Cardiac muscle cell (in vitro differentiated cells and primary cell): ENCODE data around the gene GLDC. TPM values are rescaled to one million over a fixed set of nuclear protein-coding genes. Genes with fewer than 3 reads are reported as not detected.

ENCODE experiments used
- DNase-seq, 2 donors: peaks; one replicate each; pipeline versions ENCODE4 v3.0.0 to v3.0.0-alpha.2; 2010 to 2017; ENCODE audit warnings: low read depth in 1 of 2, low spot score in 1 of 2
- H3K27ac ChIP-seq: fragments of 200-600 bp; sonication (generic); 2 replicates; pipeline ENCODE4 v1.5.1; 2016
- H3K27me3 ChIP-seq: fragments of 200-600 bp; sonication (generic); 2 replicates; pipeline ENCODE4 v1.6.0; 2016; ENCODE audit warnings: control low read depth
- H3K36me3 ChIP-seq: fragments of 200-600 bp; sonication (generic); 2 replicates; pipeline ENCODE4 v1.5.1; 2016; ENCODE audit warnings: control low read depth
- H3K4me1 ChIP-seq: fragments of 200-600 bp; sonication (generic); 2 replicates; pipeline ENCODE4 v1.8.1; 2017; ENCODE audit warnings: low read depth, mild to moderate bottlenecking, mixed run types
- H3K4me3 ChIP-seq: fragments of 200-600 bp; sonication (generic); 2 replicates; pipeline ENCODE4 v1.5.1; 2016; ENCODE audit warnings: mild to moderate bottlenecking
- H3K9me3 ChIP-seq: fragments of 200-600 bp; sonication (generic); 2 replicates; pipeline ENCODE4 v1.5.1; 2017; ENCODE audit warnings: low read depth, mild to moderate bottlenecking, control low read depth
- polyA plus RNA-seq: library from polyadenylated mRNA; unstranded; fragments of >200 nt; fragmentation: Nextera tagmentation; extraction: Ambion mirVana; gene quantifications from 2 replicates; pipeline ENCODE4 v1.2.1, GENCODE V29; 2016
- total RNA-seq: library from RNA; depleted of rRNA; stranded (reverse); fragments of >200 nt; gene quantifications from 2 replicates; pipeline ENCODE4 v1.2.3, GENCODE V29; 2016
- TF ChIP-seq, protein P1 (sequence below): IDR thresholded peaks from 2 replicates; pipeline ENCODE4 v1.5.1; 2012; ENCODE audit warnings: low read depth, mild to moderate bottlenecking, low read length

The GLDC gene
- total and polyA plus RNA-seq, 2 experiments from 2014 or later: 0.98 to 5.9 TPM

- TF ChIP-seq, protein P1, sequence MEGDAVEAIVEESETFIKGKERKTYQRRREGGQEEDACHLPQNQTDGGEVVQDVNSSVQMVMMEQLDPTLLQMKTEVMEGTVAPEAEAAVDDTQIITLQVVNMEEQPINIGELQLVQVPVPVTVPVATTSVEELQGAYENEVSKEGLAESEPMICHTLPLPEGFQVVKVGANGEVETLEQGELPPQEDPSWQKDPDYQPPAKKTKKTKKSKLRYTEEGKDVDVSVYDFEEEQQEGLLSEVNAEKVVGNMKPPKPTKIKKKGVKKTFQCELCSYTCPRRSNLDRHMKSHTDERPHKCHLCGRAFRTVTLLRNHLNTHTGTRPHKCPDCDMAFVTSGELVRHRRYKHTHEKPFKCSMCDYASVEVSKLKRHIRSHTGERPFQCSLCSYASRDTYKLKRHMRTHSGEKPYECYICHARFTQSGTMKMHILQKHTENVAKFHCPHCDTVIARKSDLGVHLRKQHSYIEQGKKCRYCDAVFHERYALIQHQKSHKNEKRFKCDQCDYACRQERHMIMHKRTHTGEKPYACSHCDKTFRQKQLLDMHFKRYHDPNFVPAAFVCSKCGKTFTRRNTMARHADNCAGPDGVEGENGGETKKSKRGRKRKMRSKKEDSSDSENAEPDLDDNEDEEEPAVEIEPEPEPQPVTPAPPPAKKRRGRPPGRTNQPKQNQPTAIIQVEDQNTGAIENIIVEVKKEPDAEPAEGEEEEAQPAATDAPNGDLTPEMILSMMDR: no peak
- Histone ChIP-seq H3K27me3 (no peaks in the 10 kb centered on the region), H3K4me3 (no peak overlapping the region), H3K36me3 (no peaks in the 10 kb centered on the region), H3K4me1 (no peaks in the 10 kb centered on the region), H3K9me3 (no peaks in the 10 kb centered on the region), H3K27ac (no peak overlapping the region)
- no peak for DNase-seq
Observed at GRCh38 chr9:6671416-6671815, 25.9 kb upstream of the GLDC start.

DNA sequence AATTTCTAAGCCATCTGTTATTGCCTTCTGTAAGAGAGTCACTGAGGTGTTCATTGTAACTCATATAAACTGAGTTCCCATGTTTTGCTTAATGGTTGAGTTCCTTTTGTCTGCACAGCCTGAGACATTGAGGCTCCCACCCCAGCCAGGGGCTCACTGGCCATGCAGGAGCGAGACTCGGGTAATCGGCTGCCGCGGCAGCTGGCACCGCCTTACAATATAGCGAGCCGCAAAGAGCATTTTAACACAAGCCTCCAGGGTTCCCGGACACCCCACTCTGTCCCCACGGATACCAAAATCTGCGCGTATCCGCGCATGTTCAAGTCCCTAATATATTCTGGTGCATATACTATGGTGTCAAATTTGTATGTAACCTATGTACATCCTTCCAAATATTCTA, 24.4 kb upstream of the GLDC start:
- TF ChIP-seq, protein P1: no peak
- Histone ChIP-seq H3K4me1 (no peaks in the 10 kb centered on the region), H3K27me3 (no peaks in the 10 kb centered on the region), H3K36me3 (no peaks in the 10 kb centered on the region), H3K9me3 (no peaks in the 10 kb centered on the region), H3K4me3 (no peak overlapping the region), H3K27ac (no peak overlapping the region)
- DNase-seq: no peak

DNA sequence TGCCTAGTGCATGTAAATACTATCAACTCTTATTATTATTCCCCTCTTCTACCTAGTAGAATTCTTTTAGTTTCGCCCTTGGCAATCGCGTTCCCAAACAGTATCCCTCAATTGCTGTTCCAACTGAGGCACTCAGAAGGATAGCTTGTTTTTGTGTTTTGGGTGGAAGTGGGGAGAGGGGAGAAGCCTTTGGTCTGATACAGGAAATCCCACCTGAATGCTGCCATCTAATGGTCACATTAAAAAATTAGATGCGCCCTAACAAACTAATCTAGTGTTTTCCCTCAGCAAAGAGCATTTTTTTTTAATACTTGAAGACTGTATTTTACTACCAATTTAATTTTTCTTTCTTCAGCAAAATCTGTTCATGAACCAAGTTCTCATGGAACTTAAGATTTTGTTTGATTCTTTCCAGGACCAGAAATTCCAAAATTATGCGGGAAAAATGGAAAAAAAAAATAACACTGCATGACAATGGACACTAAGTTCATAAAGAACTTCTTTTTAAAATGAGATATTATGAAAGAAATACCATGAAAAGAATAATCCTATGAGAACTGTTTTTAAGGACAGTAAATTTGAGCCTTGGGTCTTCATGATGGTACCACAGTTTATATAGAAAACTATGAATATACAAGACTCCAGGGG, 22.2 kb upstream of the GLDC start:
- Histone ChIP-seq H3K27ac (no peak overlapping the region), H3K9me3 (no peaks in the 10 kb centered on the region), H3K4me3 (no peak overlapping the region), H3K27me3 (no peaks in the 10 kb centered on the region), H3K4me1 (no peaks in the 10 kb centered on the region), H3K36me3 (no peaks in the 10 kb centered on the region)
- peak; percentile 44 to 54 for DNase-seq
- TF ChIP-seq, protein P1: peak; percentile 51

GRCh38 chr9:6667080-6667479, 21.6 kb upstream of the GLDC start:
- H3K27ac ChIP-seq: no peak overlapping the region
- H3K36me3 ChIP-seq: no peaks in the 10 kb centered on the region
- H3K4me1 ChIP-seq: no peaks in the 10 kb centered on the region
- TF ChIP-seq, protein P1: no peak
- no peak for DNase-seq
- H3K9me3 ChIP-seq: no peaks in the 10 kb centered on the region
- no peaks in the 10 kb centered on the region for H3K27me3 ChIP-seq
- H3K4me3 ChIP-seq: no peak overlapping the region

DNA sequence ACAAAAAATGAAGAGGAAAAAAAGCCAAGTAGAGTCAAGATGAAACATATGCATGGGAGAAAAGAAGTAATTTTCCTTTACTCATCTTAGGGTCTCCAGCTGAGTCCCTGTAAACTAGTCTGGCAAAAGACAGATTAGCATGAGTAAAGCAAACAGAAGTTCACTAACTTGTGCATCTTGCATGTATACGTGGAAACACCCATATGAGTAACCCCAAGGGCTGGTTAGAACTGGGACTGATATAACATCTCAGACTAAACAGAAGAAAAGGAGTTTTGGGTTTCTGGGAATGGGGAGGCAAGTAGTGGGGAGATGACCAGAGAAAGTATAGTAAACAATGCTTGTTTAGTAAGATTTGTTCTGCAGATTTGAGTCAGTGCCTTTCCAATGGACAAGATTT, 20.1 kb upstream of the GLDC start:
- Histone ChIP-seq H3K36me3 (no peaks in the 10 kb centered on the region), H3K27ac (no peak overlapping the region), H3K4me1 (no peaks in the 10 kb centered on the region), H3K27me3 (no peaks in the 10 kb centered on the region), H3K4me3 (no peak overlapping the region), H3K9me3 (no peaks in the 10 kb centered on the region)
- no peak for DNase-seq
- TF ChIP-seq, protein P1: no peak
